Measurements from ENCODE around the gene ZNF132. TPM values are rescaled to one million over a fixed set of nuclear protein-coding genes. Genes with fewer than 3 reads are reported as not detected.

Gene ZNF132
- 1 to 10 TPM; 4.9 to 5.5 TPM for total RNA-seq

GRCh38 chr19:58439576-58440554 is at the start of gene ZNF132:
Gene ZNF132, minus strand, starts transcription at chr19:58440153. Its CDS starts 332 bp downstream, at chr19:58439821.

GRCh38 chr19:58475714-58476497 is 36.0 kb upstream of the ZNF132 start, which contains the start of gene ZNF446:
Gene ZNF446, plus strand, starts transcription at chr19:58476352. Its CDS starts 867 bp downstream, at chr19:58477219.

GRCh38 chr19:58466760-58467589 is 27.0 kb upstream of the ZNF132 start, which contains the start of gene ZNF324:
Gene ZNF324, plus strand, starts transcription at chr19:58467080. Its CDS starts 2,106 bp downstream, at chr19:58469186.

GRCh38 chr19:58451358-58452101 is 11.6 kb upstream of the ZNF132 start, which contains the start of gene ZNF324B:
Gene ZNF324B, plus strand, starts transcription at chr19:58451622. Its CDS starts 2,080 bp downstream, at chr19:58453702.

GRCh38 chr19:58408152-58409009 is 31.6 kb downstream of the ZNF132 start, which contains the start of gene ZNF584:
Gene ZNF584, plus strand, starts transcription at chr19:58408649. Its CDS starts 499 bp downstream, at chr19:58409148.

GRCh38 chr19:58395220-58395978 is 44.6 kb downstream of the ZNF132 start, which contains the start of gene RNF225:
Gene RNF225, plus strand, starts transcription at chr19:58395656. Its CDS starts 434 bp downstream, at chr19:58396090.

GRCh38 chr19:58386576-58387337 is 53.2 kb downstream of the ZNF132 start, which contains the start of gene RPS5:
Gene RPS5, plus strand, starts transcription at chr19:58387269. Its CDS starts 869 bp downstream, at chr19:58388138.

Small RNA genes within 50 kb of the gene (microRNA-seq; reads per million reads assigned to microRNA genes)
- gene MIR4754 (ENCODE audit: borderline microRNAs expressed, borderline replicate concordance), result 0.63 reads per million

Other genes starting within 250 kb of the ZNF132 start
- 10 to 100 TPM; 48.7 to 53.1 TPM for gene ZNF544, start 211.2 kb downstream of the ZNF132 start, total RNA-seq
- 1 to 10 TPM; 5.7 to 6.2 TPM for gene ZNF8, start 161.2 kb downstream of the ZNF132 start, total RNA-seq
- 10 to 100 TPM; 59.5 to 59.7 TPM for gene ERVK3-1, start 134.8 kb downstream of the ZNF132 start, total RNA-seq
- gene ZSCAN22, start 113.2 kb downstream of the ZNF132 start, total RNA-seq, result 1 to 10 TPM; 4.6 to 5.3 TPM
- gene A1BG, start 86.7 kb downstream of the ZNF132 start, total RNA-seq, result 1 to 10 TPM; 8.0 to 9.0 TPM
- 1 to 10 TPM; 1.5 to 2.1 TPM for gene ZNF497, start 77.4 kb downstream of the ZNF132 start, total RNA-seq
- 1 to 10 TPM; 1.8 to 2.3 TPM for gene ZNF837, start 59.1 kb downstream of the ZNF132 start, total RNA-seq
- gene RPS5, start 52.9 kb downstream of the ZNF132 start, total RNA-seq, result 1,000 to 10,000 TPM; 1,327 to 1,390 TPM
- under 1 TPM; 0.31 to 0.35 TPM for gene RNF225, start 44.5 kb downstream of the ZNF132 start, total RNA-seq
- gene ZNF584, start 31.5 kb downstream of the ZNF132 start, total RNA-seq, result 1 to 10 TPM; 4.4 to 5.3 TPM
- gene ZNF324B, start 11.5 kb upstream of the ZNF132 start, total RNA-seq, result 10 to 100 TPM; 10.6 to 12.1 TPM
- gene ZNF324, start 26.9 kb upstream of the ZNF132 start, total RNA-seq, result 10 to 100 TPM; 13.5 to 13.7 TPM
- 1 to 10 TPM; 8.5 to 8.7 TPM for gene ZNF446, start 36.2 kb upstream of the ZNF132 start, total RNA-seq
- 10 to 100 TPM; 11.2 to 11.6 TPM for gene SLC27A5, start 71.8 kb upstream of the ZNF132 start, total RNA-seq
- 10 to 100 TPM; 15.0 to 16.1 TPM for gene ZBTB45, start 79.7 kb upstream of the ZNF132 start, total RNA-seq
- gene TRIM28, start 103.9 kb upstream of the ZNF132 start, total RNA-seq, result 100 to 1,000 TPM; 358 to 381 TPM
- gene CHMP2A, start 115.0 kb upstream of the ZNF132 start, total RNA-seq, result 100 to 1,000 TPM; 112 to 116 TPM
- 10 to 100 TPM; 62.2 to 69.2 TPM for gene UBE2M, start 118.5 kb upstream of the ZNF132 start, total RNA-seq
- 10 to 100 TPM; 32.9 to 39.7 TPM for gene MZF1, start 133.2 kb upstream of the ZNF132 start, total RNA-seq